GM19455 (cell line): Measurements from ENCODE around the gene PRAC2.

Experiments used
- ATAC-seq: cut with Tn5 transposase; IDR thresholded peaks from one replicate; pipeline ENCODE4 v1.9.1; 2021; ENCODE audit not compliant: unreplicated experiment

Gene PRAC2

DNA sequence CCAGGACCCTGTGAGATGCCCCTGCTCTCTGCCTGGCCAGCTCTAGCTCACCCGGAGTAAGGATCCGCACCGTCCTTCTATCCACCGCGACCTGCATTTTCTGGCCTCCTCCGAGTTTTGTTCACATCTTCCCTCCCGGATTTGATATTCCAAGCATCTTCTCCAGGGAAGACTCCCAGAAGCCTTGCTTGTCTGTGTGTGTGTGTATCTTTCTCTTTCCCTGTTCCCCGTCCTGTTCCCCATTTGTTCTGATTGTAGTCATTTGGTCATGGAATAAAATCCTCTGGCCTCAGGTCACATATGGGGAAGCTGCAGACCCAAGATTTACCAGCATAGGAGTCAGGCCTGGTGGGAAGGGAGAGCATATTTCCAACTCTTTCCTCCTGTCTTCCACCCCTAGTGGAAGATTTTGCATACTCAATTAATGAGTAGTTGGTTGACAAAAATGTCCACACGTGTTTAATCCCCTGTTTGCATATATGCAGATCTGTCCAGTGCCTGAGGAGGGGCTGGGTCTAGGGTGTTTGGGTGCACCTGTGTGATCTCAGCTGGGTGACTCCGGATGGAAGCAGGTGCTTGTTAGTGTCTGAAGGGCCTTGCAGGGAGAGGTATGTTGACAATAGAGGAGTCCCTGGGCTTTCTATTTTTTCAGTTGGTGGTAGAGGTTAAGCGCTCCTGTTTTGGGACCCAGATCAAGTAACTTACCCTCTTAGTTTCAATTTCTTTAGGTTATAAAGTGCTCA lies 2.5 kb upstream of the PRAC2 start:
- ATAC-seq = no peak

GRCh38 chr17:48721009-48721402 lies 2.0 kb upstream of the PRAC2 start:
- ATAC-seq = no peak

- no peak for ATAC-seq
Observed at GRCh38 chr17:48722201-48722907, 631 bp upstream of the PRAC2 start, which contains the start of gene PRAC1. TSS of gene PRAC1 (minus strand) at chr17:48722518. CDS start at chr17:48722392, 126 bp downstream.

DNA sequence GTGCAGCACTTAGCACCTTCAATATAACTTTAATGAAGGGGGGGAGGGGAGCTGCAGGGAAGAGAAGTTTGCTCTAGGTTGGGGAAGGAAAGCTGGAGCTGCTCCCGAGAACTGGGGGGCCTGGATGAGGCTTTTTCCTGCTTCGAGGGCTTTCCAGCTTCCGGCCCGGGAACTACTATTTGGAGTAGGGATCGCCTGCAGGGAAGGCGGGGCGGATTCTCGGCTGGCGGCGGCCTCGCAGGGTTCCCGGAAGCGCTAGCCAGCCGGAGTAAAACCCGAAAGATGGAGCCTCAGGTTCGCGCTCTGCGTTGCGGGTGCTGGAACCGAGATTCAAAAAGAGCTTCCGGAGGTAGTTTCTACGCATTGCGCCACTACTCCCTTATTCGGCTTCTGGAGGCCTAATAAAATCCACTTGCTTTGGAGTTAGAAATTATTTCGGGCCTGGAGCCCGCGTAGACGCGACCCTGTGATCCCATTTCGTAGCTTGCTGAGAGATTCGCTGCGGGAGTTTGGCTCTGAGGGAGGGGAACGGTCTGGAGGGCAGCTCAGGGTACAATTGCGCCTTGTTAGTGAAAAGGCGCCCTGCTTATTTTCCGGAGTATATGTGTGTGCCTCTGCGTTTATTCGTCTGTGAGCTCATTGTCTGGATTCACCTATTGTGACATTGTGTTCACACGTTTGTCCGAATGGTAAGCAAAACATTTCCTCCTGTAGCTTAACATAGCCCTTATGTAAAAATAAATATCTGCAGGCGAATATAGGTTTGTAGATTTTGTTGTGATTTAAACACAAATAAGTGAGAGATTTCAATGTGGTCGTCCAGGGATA lies 652 bp downstream of the PRAC2 start:
- ATAC-seq = no peak

- no peak for ATAC-seq
Observed at GRCh38 chr17:48724251-48725003, 1.4 kb downstream of the PRAC2 start.

GRCh38 chr17:48725004-48725287 lies 2.0 kb downstream of the PRAC2 start:
- ATAC-seq = no peak

GRCh38 chr17:48725288-48726064 lies 2.5 kb downstream of the PRAC2 start:
- ATAC-seq = no peak

- ATAC-seq = no peak
Observed at GRCh38 chr17:48726114-48726915, 3.3 kb downstream of the PRAC2 start.

GRCh38 chr17:48726916-48727286 lies 3.9 kb downstream of the PRAC2 start:
- no peak for ATAC-seq

GRCh38 chr17:48727415-48728175 lies 4.6 kb downstream of the PRAC2 start:
- no peak for ATAC-seq

DNA sequence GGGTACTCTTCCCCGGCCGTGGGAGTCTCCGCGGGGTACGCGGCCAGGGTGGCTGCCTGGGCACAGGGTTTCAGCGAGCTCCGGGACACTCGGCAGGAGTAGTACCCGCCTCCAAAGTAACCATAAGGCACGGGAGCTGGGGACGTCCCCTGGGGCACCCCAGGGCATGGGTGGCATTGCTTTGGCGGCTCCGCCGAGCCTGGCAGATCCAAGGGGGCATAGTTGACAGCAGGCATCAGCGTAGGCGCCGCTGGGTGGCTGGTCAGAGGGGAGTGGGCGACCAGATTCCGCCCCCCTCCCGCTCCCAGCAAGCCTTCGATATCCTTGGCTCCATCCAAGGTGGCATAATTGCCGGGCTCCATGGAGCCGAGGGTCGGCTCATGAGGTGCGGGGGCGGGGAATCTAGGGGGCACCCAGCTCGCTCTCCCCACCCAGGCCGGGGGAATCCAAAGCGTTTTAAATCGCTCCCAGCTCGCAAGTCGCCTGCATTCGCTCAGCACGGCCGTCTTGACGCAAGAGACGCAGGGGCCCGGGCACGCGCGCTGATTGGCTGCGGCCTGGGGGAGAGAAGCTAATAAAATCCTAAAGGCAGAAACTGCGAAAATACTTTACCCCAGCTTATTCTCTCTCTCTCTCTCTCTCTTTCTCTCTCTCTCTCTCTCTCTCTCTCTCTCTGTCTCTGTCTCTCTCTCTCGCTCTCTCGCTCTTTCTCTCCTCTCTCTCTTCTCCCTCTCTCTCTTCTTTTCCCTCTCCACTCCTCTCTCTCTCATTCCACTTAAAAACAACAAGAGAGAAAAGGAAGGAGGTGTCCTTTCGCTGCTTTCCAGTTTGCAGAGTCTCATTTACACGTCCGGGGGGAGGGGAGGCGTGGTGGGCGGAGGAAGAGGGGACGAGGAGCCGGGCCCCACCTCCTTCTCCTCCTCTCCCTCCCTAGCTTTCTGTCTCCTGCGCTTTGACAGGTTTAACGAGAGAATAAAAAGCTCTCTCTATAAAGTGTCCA lies 5.5 kb downstream of the PRAC2 start, which contains the start of gene HOXB13:
TSS of gene HOXB13 (minus strand) at position 519 of the 1,000 bp plus-strand sequence. CDS start at position 362, 157 bp downstream.
- no peak for ATAC-seq

- ATAC-seq = no peak
Observed at GRCh38 chr17:48729335-48730239, 6.6 kb downstream of the PRAC2 start.

DNA sequence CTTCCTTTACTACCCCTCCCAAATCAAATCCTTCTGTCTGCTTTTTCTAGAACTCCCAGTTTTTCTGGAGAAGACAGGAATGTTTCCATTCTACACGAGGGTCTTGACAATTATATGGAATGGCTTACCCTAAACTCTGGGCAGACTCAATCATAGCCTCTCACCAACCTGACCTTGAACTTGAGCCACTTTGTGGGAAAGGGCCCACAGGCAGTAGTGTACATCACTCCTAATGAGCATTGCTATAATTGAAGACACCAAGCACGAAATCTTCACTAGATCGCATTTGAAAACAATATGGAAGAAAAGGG lies 7.2 kb downstream of the PRAC2 start:
- no peak for ATAC-seq

- no peak for ATAC-seq
Observed at GRCh38 chr17:48731355-48731754, 8.4 kb downstream of the PRAC2 start.

DNA sequence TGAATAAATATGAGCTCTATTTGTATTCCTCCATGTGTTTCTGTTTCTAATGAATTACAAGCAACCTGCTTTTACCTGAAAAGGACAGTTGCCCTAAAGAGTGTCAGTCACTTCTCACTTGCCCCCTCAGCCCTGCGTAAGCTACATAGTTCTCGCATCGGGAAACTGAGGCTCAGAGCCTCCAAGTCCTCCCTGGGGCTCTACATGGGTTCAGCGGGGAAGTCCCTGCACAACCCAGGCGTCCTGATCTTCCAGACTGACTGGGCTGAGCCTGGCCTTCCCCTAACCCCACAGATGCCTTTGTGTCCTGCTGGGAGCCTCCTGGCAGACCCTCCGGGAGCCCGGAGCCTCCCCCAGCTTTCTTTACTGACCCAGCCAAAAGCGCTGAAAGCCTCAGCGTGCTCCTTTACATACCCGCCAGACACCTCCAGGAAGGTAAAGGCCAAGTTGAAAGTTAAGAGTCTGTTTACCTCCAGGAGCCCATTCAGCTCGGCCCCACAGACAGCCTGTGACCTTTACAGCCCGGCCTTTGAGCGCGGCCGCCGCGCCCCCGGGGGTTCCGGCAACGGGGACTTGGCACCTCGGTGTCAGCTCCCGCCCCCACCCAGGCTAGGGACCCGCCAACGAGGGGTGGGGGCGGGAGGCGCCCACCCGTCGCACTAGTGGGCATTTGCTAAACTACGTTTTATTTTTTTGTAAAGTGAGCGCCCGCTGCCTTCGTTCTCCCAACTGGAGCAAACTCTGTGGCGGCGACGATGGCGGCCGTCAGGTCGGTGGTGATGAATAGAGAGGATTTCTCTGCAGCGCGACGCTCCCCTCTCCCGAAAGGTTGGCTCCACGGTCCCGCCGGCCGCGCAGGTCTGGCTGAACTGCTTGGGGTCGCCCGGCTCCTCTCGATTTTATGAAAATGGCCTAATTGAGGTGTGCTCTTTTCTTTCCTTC lies 10.0 kb downstream of the PRAC2 start:
- ATAC-seq = no peak
